ENCODE measurements around the gene NELL2. TPM values are rescaled to one million over a fixed set of nuclear protein-coding genes. Genes with fewer than 3 reads are reported as not detected.
A peak's percentile ranks its signal among the peaks of the same experiment; 100 is the strongest.

The NELL2 gene
- polyA plus RNA-seq, 2 of the 4 experiments (the other 2 are of a cell fraction), result 0.16 TPM; not detected in 1

DNA sequence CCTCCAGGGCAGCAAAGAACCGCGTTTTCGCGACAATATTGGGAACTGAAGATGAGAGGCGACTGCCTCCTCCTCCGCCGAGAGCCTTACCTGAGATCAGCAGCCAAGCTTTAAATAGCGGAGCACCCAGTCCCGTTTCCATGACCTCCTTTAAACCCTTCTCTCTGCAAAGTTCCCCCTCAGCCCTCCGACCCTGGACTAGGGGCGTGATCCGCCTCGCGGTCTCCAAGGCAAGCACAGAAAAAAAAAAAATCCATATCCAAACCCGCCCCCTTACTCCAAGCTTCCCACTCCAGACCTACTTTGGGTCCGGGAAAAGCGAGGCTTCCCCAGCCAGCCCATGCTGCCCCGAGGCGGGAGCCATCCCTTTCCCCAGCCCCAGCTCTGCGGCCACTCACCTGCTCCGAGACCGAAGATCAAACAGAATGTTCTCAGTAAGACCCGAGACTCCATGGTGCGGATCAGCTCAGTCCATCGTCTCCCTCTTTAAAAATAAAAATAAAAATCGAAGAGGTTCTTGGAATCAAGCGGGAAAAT lies 630 bp downstream of the NELL2 start:
- TF ChIP-seq POLR2A (IDR thresholded peaks at IDR 0.05; ENCODE audit: low read length), result no peak
- no peak for TF ChIP-seq JUN (IDR thresholded peaks at IDR 0.05)
- TF ChIP-seq EHF (CRISPR knock-in tag; IDR thresholded peaks at IDR 0.05), result no peak
- TF ChIP-seq RARB (CRISPR knock-in tag; IDR thresholded peaks at IDR 0.05), result no peak
- TF ChIP-seq NPAS2 (CRISPR knock-in tag; IDR thresholded peaks at IDR 0.05; ENCODE audit: borderline replicate concordance), result no peak
- TF ChIP-seq RNF2 (IDR thresholded peaks at IDR 0.05; ENCODE audit: borderline replicate concordance, low read depth), result no peak
- TF ChIP-seq CBX8 (IDR thresholded peaks at IDR 0.05), result no peak
- TF ChIP-seq, protein P1, sequence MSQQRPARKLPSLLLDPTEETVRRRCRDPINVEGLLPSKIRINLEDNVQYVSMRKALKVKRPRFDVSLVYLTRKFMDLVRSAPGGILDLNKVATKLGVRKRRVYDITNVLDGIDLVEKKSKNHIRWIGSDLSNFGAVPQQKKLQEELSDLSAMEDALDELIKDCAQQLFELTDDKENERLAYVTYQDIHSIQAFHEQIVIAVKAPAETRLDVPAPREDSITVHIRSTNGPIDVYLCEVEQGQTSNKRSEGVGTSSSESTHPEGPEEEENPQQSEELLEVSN (IDR thresholded peaks at IDR 0.05; ENCODE audit: borderline replicate concordance, low read depth), result no peak
- no peak for TF ChIP-seq MAFK (IDR thresholded peaks at IDR 0.05; ENCODE audit: partially characterized antibody)
- Histone ChIP-seq H3K9me3 (no peaks in the 10 kb centered on the region), H3K4me3 (peak overlapping the region; percentile 50), H3K4me1 (peaks cover 13% of the 10 kb centered on the region), H3K27ac (no peak overlapping the region), H3K4me2 (peak overlapping the region; percentile 88)
- POLR2A ChIA-PET, result no interaction called here
- no peak for FAIRE-seq
- 8% methylated on average over 27 of the region's 27 CpGs for WGBS (ENCODE audit: missing lambda C conversion rate)
- ATAC-seq, result peak; percentile 3 to 34; a peak in 4 of 6 replicates
- CTCF ChIA-PET, result interaction anchor here (1.1 to 2.6 kb wide), 2 partner anchors 55 to 101 kb away, joined by 3 to 11 read pairs; no protein-coding TSS in a partner anchor
- DNase-seq (ENCODE audit: low read depth in 1 of 2, low spot score in 1 of 2), result peak in 1 of 2 experiments; percentile 1

DNA sequence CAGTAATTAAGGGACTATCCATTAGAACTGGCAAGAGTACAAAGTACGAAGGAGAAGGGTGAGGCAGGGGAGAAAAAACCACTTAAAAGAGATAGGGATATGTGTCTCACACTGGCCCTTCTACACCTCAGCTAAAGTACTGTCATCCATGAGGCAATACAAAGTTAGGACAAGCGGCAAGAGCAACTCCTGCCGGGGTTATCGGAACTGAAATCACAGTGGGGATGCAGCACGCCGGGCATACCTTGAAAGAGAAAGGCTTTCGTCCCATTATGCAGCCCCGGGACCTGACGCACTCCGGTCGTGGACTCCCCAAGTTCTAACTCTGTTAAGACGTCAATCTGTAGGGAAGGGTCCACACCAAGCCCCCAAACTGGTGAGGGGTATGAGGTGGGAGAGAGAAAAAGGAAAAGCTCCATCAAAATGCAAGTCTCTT lies 1.1 kb downstream of the NELL2 start:
- ATAC-seq, result peak; percentile 4 to 7; a peak in 2 of 6 replicates
- Histone ChIP-seq H3K4me1 (peaks cover 13% of the 10 kb centered on the region), H3K4me3 (peak overlapping the region; percentile 50), H3K27ac (no peak overlapping the region), H3K9me3 (no peaks in the 10 kb centered on the region), H3K4me2 (peak overlapping the region; percentile 88)
- POLR2A ChIA-PET, result no interaction called here
- no peak for TF ChIP-seq JUNB (IDR thresholded peaks at IDR 0.05)
- TF ChIP-seq, protein P2, sequence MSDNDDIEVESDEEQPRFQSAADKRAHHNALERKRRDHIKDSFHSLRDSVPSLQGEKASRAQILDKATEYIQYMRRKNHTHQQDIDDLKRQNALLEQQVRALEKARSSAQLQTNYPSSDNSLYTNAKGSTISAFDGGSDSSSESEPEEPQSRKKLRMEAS (IDR thresholded peaks at IDR 0.05), result no peak
- TF ChIP-seq NPAS2 (CRISPR knock-in tag; IDR thresholded peaks at IDR 0.05; ENCODE audit: borderline replicate concordance), result no peak
- no peak for TF ChIP-seq RAD21 (conservative IDR thresholded peaks at IDR 0.05 in 1 of 2, IDR thresholded peaks at IDR 0.05 in 1 of 2)
- TF ChIP-seq FOSL2 (IDR thresholded peaks at IDR 0.05), result no peak
- TF ChIP-seq FOSL2 (CRISPR knock-in tag; IDR thresholded peaks at IDR 0.05), result no peak
- TF ChIP-seq BHLHE40 (IDR thresholded peaks at IDR 0.05; ENCODE audit: low read depth, low read length), result no peak
- no peak for TF ChIP-seq NR3C1 (IDR thresholded peaks at IDR 0.05)
- TF ChIP-seq RCOR1 (IDR thresholded peaks at IDR 0.05; ENCODE audit: low read depth, low read length), result no peak
- TF ChIP-seq, protein P3, sequence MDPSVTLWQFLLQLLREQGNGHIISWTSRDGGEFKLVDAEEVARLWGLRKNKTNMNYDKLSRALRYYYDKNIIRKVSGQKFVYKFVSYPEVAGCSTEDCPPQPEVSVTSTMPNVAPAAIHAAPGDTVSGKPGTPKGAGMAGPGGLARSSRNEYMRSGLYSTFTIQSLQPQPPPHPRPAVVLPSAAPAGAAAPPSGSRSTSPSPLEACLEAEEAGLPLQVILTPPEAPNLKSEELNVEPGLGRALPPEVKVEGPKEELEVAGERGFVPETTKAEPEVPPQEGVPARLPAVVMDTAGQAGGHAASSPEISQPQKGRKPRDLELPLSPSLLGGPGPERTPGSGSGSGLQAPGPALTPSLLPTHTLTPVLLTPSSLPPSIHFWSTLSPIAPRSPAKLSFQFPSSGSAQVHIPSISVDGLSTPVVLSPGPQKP (IDR thresholded peaks at IDR 0.05; ENCODE audit: low read depth, low read length), result no peak
- TF ChIP-seq CHD4 (IDR thresholded peaks at IDR 0.05; ENCODE audit: borderline replicate concordance), result no peak
- TF ChIP-seq, protein P4, sequence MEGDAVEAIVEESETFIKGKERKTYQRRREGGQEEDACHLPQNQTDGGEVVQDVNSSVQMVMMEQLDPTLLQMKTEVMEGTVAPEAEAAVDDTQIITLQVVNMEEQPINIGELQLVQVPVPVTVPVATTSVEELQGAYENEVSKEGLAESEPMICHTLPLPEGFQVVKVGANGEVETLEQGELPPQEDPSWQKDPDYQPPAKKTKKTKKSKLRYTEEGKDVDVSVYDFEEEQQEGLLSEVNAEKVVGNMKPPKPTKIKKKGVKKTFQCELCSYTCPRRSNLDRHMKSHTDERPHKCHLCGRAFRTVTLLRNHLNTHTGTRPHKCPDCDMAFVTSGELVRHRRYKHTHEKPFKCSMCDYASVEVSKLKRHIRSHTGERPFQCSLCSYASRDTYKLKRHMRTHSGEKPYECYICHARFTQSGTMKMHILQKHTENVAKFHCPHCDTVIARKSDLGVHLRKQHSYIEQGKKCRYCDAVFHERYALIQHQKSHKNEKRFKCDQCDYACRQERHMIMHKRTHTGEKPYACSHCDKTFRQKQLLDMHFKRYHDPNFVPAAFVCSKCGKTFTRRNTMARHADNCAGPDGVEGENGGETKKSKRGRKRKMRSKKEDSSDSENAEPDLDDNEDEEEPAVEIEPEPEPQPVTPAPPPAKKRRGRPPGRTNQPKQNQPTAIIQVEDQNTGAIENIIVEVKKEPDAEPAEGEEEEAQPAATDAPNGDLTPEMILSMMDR (IDR thresholded peaks at IDR 0.05), result no peak
- no peak for TF ChIP-seq RFX5 (IDR thresholded peaks at IDR 0.05)
- no peak for TF ChIP-seq HOXB13 (CRISPR knock-in tag; IDR thresholded peaks at IDR 0.05; ENCODE audit: low read depth)
- no peak for TF ChIP-seq HOXB5 (CRISPR knock-in tag; IDR thresholded peaks at IDR 0.05)
- TF ChIP-seq EP300 (IDR thresholded peaks at IDR 0.05), result no peak
- CTCF ChIA-PET, result interaction anchor here (1.1 kb wide), 1 partner anchor 100 kb away, joined by 3 read pairs; no protein-coding TSS in a partner anchor
- WGBS (ENCODE audit: missing lambda C conversion rate), result 6% methylated on average over 12 of the region's 12 CpGs
- FAIRE-seq, result no peak
- DNase-seq (ENCODE audit: low read depth in 1 of 2, low spot score in 1 of 2), result peak in 1 of 2 experiments; percentile 2

All from A549 (cell line).